Measurements from ENCODE around the gene NNMT.

DNA sequence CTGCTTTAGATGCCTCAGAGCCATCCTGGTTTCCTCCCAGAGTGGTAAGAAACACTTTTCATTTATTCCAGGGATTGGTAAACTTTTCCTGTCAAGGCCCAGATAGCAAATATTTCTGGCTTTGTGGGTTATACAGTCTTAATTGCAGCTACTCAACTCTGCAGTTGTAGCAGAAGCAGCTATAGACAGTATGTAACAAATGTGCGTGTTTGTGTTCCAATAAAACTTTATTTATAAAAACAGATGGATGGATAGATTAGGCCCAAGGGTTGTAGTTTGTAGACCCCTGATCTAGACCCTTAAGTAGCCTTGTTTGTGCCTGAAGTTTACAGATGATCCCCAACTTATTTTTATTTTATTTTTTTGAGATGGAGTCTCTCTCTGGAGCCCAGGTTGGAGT is 17.9 kb downstream of the NNMT start:
- TF ChIP-seq, protein P1, sequence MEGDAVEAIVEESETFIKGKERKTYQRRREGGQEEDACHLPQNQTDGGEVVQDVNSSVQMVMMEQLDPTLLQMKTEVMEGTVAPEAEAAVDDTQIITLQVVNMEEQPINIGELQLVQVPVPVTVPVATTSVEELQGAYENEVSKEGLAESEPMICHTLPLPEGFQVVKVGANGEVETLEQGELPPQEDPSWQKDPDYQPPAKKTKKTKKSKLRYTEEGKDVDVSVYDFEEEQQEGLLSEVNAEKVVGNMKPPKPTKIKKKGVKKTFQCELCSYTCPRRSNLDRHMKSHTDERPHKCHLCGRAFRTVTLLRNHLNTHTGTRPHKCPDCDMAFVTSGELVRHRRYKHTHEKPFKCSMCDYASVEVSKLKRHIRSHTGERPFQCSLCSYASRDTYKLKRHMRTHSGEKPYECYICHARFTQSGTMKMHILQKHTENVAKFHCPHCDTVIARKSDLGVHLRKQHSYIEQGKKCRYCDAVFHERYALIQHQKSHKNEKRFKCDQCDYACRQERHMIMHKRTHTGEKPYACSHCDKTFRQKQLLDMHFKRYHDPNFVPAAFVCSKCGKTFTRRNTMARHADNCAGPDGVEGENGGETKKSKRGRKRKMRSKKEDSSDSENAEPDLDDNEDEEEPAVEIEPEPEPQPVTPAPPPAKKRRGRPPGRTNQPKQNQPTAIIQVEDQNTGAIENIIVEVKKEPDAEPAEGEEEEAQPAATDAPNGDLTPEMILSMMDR (IDR thresholded peaks at IDR 0.05; ENCODE audit: poor library complexity): no peak
- TF ChIP-seq EZH2 (IDR thresholded peaks at IDR 0.05; ENCODE audit: borderline replicate concordance): no peak
- TF ChIP-seq EZH2phosphoT487 (IDR thresholded peaks at IDR 0.05; ENCODE audit: low read depth, severe bottlenecking, unreplicated experiment): no peak

Measured in hepatocyte (in vitro differentiated cells).